ENCODE measurements around the gene PLA2G2D.

Gene PLA2G2D

GRCh38 chr1:20119347-20119746 lies at the start of gene PLA2G2D:
PLA2G2D (minus strand) TSS chr1:20119536; CDS start chr1:20119498, 38 bp downstream.
- peaks cover 3% of the 10 kb centered on the region; the same call in 1 of the 2 replicates for H3K4me1 ChIP-seq (ENCODE audit: insufficient read depth, low read length)
- H3K36me3 ChIP-seq (ENCODE audit: insufficient read depth, low read length), result no peaks in the 10 kb centered on the region
- H3K9ac ChIP-seq (ENCODE audit: low read depth, low read length), result no peak within 1 kb of the TSS
- no peaks in the 10 kb centered on the region for H3K9me3 ChIP-seq (ENCODE audit: control insufficient read depth, insufficient read depth, low read length)

GRCh38 chr1:20168564-20169491 lies 49.5 kb upstream of the PLA2G2D start:
- H3K36me3 ChIP-seq (ENCODE audit: insufficient read depth, low read length), result no peaks in the 10 kb centered on the region
- H3K4me1 ChIP-seq (ENCODE audit: insufficient read depth, low read length), result peaks cover 9% of the 10 kb centered on the region; the same call in 1 of the 2 replicates
- H3K9ac ChIP-seq (ENCODE audit: low read depth, low read length), result no peak overlapping the region
- H3K9me3 ChIP-seq (ENCODE audit: control insufficient read depth, insufficient read depth, low read length), result no peaks in the 10 kb centered on the region

GRCh38 chr1:20167126-20167525 lies 47.8 kb upstream of the PLA2G2D start:
- Histone ChIP-seq H3K36me3 (ENCODE audit: insufficient read depth, low read length) (no peaks in the 10 kb centered on the region), H3K9me3 (ENCODE audit: control insufficient read depth, insufficient read depth, low read length) (no peaks in the 10 kb centered on the region), H3K4me1 (ENCODE audit: insufficient read depth, low read length) (peaks cover 9% of the 10 kb centered on the region; the same call in 1 of the 2 replicates), H3K9ac (ENCODE audit: low read depth, low read length) (no peak overlapping the region)

GRCh38 chr1:20166051-20166450 lies 46.7 kb upstream of the PLA2G2D start:
- Histone ChIP-seq H3K9ac (ENCODE audit: low read depth, low read length) (no peak overlapping the region), H3K4me1 (ENCODE audit: insufficient read depth, low read length) (peaks cover 6% of the 10 kb centered on the region; the same call in 1 of the 2 replicates), H3K9me3 (ENCODE audit: control insufficient read depth, insufficient read depth, low read length) (no peaks in the 10 kb centered on the region), H3K36me3 (ENCODE audit: insufficient read depth, low read length) (no peaks in the 10 kb centered on the region)

- no peaks in the 10 kb centered on the region for H3K9me3 ChIP-seq (ENCODE audit: control insufficient read depth, insufficient read depth, low read length)
- H3K4me1 ChIP-seq (ENCODE audit: insufficient read depth, low read length), result peaks cover 6% of the 10 kb centered on the region; the same call in 1 of the 2 replicates
- no peak overlapping the region for H3K9ac ChIP-seq (ENCODE audit: low read depth, low read length)
- H3K36me3 ChIP-seq (ENCODE audit: insufficient read depth, low read length), result no peaks in the 10 kb centered on the region
Observed at GRCh38 chr1:20165522-20165951, 46.2 kb upstream of the PLA2G2D start.

- Histone ChIP-seq H3K9me3 (ENCODE audit: control insufficient read depth, insufficient read depth, low read length) (no peaks in the 10 kb centered on the region; the same call in 1 of the 2 replicates), H3K36me3 (ENCODE audit: insufficient read depth, low read length) (no peaks in the 10 kb centered on the region), H3K4me1 (ENCODE audit: insufficient read depth, low read length) (peaks cover 6% of the 10 kb centered on the region; the same call in 1 of the 2 replicates), H3K9ac (ENCODE audit: low read depth, low read length) (no peak overlapping the region)
Observed at GRCh38 chr1:20164694-20165202, 45.4 kb upstream of the PLA2G2D start.

GRCh38 chr1:20160034-20160433 lies 40.7 kb upstream of the PLA2G2D start:
- no peaks in the 10 kb centered on the region for H3K36me3 ChIP-seq (ENCODE audit: insufficient read depth, low read length)
- no peaks in the 10 kb centered on the region for H3K4me1 ChIP-seq (ENCODE audit: insufficient read depth, low read length)
- H3K9ac ChIP-seq (ENCODE audit: low read depth, low read length), result no peak overlapping the region
- no peaks in the 10 kb centered on the region; the same call in 1 of the 2 replicates for H3K9me3 ChIP-seq (ENCODE audit: control insufficient read depth, insufficient read depth, low read length)

- H3K9me3 ChIP-seq (ENCODE audit: control insufficient read depth, insufficient read depth, low read length), result no peaks in the 10 kb centered on the region; the same call in 1 of the 2 replicates
- no peaks in the 10 kb centered on the region for H3K4me1 ChIP-seq (ENCODE audit: insufficient read depth, low read length)
- no peaks in the 10 kb centered on the region for H3K36me3 ChIP-seq (ENCODE audit: insufficient read depth, low read length)
- H3K9ac ChIP-seq (ENCODE audit: low read depth, low read length), result no peak overlapping the region
Observed at GRCh38 chr1:20158358-20159070, 39.2 kb upstream of the PLA2G2D start.

- H3K9me3 ChIP-seq (ENCODE audit: control insufficient read depth, insufficient read depth, low read length), result no peaks in the 10 kb centered on the region; the same call in 1 of the 2 replicates
- H3K9ac ChIP-seq (ENCODE audit: low read depth, low read length), result no peak overlapping the region
- H3K36me3 ChIP-seq (ENCODE audit: insufficient read depth, low read length), result no peaks in the 10 kb centered on the region
- peaks cover 6% of the 10 kb centered on the region for H3K4me1 ChIP-seq (ENCODE audit: insufficient read depth, low read length)
Observed at GRCh38 chr1:20154301-20154831, 35.0 kb upstream of the PLA2G2D start.

GRCh38 chr1:20153000-20153418 lies 33.7 kb upstream of the PLA2G2D start:
- no peak overlapping the region for H3K9ac ChIP-seq (ENCODE audit: low read depth, low read length)
- no peaks in the 10 kb centered on the region for H3K36me3 ChIP-seq (ENCODE audit: insufficient read depth, low read length)
- H3K4me1 ChIP-seq (ENCODE audit: insufficient read depth, low read length), result peaks cover 6% of the 10 kb centered on the region
- H3K9me3 ChIP-seq (ENCODE audit: control insufficient read depth, insufficient read depth, low read length), result no peaks in the 10 kb centered on the region

GRCh38 chr1:20152599-20152930 lies 33.2 kb upstream of the PLA2G2D start:
- Histone ChIP-seq H3K36me3 (ENCODE audit: insufficient read depth, low read length) (no peaks in the 10 kb centered on the region), H3K9ac (ENCODE audit: low read depth, low read length) (no peak overlapping the region), H3K9me3 (ENCODE audit: control insufficient read depth, insufficient read depth, low read length) (no peaks in the 10 kb centered on the region), H3K4me1 (ENCODE audit: insufficient read depth, low read length) (peaks cover 6% of the 10 kb centered on the region)

- peak overlapping the region; percentile 20; the same call in 1 of the 2 replicates for H3K9ac ChIP-seq (ENCODE audit: low read depth, low read length)
- H3K36me3 ChIP-seq (ENCODE audit: insufficient read depth, low read length), result no peaks in the 10 kb centered on the region
- H3K9me3 ChIP-seq (ENCODE audit: control insufficient read depth, insufficient read depth, low read length), result no peaks in the 10 kb centered on the region
- peaks cover 6% of the 10 kb centered on the region for H3K4me1 ChIP-seq (ENCODE audit: insufficient read depth, low read length)
Observed at GRCh38 chr1:20151906-20152598, 32.7 kb upstream of the PLA2G2D start.

- Histone ChIP-seq H3K4me1 (ENCODE audit: insufficient read depth, low read length) (peaks cover 6% of the 10 kb centered on the region), H3K9me3 (ENCODE audit: control insufficient read depth, insufficient read depth, low read length) (no peaks in the 10 kb centered on the region), H3K36me3 (ENCODE audit: insufficient read depth, low read length) (no peaks in the 10 kb centered on the region), H3K9ac (ENCODE audit: low read depth, low read length) (no peak overlapping the region)
Observed at GRCh38 chr1:20150969-20151368, 31.6 kb upstream of the PLA2G2D start.

GRCh38 chr1:20150326-20150705 lies 31.0 kb upstream of the PLA2G2D start:
- peaks cover 6% of the 10 kb centered on the region for H3K4me1 ChIP-seq (ENCODE audit: insufficient read depth, low read length)
- H3K36me3 ChIP-seq (ENCODE audit: insufficient read depth, low read length), result no peaks in the 10 kb centered on the region
- H3K9me3 ChIP-seq (ENCODE audit: control insufficient read depth, insufficient read depth, low read length), result no peaks in the 10 kb centered on the region
- no peak overlapping the region for H3K9ac ChIP-seq (ENCODE audit: low read depth, low read length)
